GM23338 (cell line): ENCODE results near the gene SLC2A13. TPM values are rescaled to one million over a fixed set of nuclear protein-coding genes. Genes with fewer than 3 reads are reported as not detected.

Experiments used
- ATAC-seq: fragments of 200-7000 bp; cut with Tn5 transposase; 3 replicates; pipeline ENCODE4 v1.9.1; 2020
- DNase-seq: peaks from one replicate; pipeline ENCODE4 v3.0.0-alpha.2; 2015; ENCODE audit warnings: low spot score
- H2AFZ ChIP-seq: fragments of 200-600 bp; sonication (generic); 2 replicates; pipeline ENCODE4 v1.8.0; 2016; ENCODE audit warnings: antibody characterized with exemption, mild to moderate bottlenecking, moderate library complexity
- H3F3A ChIP-seq: fragments of 200-600 bp; sonication (generic); replicated peaks from 2 replicates; pipeline ENCODE4 v1.8.0; 2017; ENCODE audit warnings: antibody characterized with exemption, mixed run types, low read depth
- H3K27ac ChIP-seq: fragments of 200-600 bp; sonication (generic); 2 replicates; pipeline ENCODE4 v1.6.1; 2016; ENCODE audit warnings: low read depth
- H3K27me3 ChIP-seq: fragments of 200-600 bp; sonication (generic); 2 replicates; pipeline ENCODE4 v1.8.0; 2016; ENCODE audit warnings: mild to moderate bottlenecking, mixed run types, moderate library complexity; ENCODE audit not compliant: insufficient read depth
- H3K36me3 ChIP-seq: fragments of 200-600 bp; sonication (generic); 2 replicates; pipeline ENCODE4 v1.8.0; 2016; ENCODE audit warnings: mild to moderate bottlenecking; ENCODE audit not compliant: insufficient read depth
- H3K4me1 ChIP-seq: fragments of 200-600 bp; sonication (generic); 2 replicates; pipeline ENCODE4 v1.8.0; 2016; ENCODE audit warnings: mild to moderate bottlenecking, moderate library complexity; ENCODE audit not compliant: insufficient read depth
- H3K4me2 ChIP-seq: fragments of 200-600 bp; sonication (generic); 2 replicates; pipeline ENCODE4 v1.7.1; 2017; ENCODE audit warnings: mixed run types
- H3K4me3 ChIP-seq: fragments of 200-600 bp; sonication (generic); 2 replicates; pipeline ENCODE4 v1.6.1; 2016; ENCODE audit warnings: mixed run types
- H3K79me2 ChIP-seq: fragments of 200-600 bp; sonication (generic); replicated peaks from 2 replicates; pipeline ENCODE4 v1.8.0; 2017; ENCODE audit warnings: mild to moderate bottlenecking; ENCODE audit not compliant: insufficient read depth
- H3K9me2 ChIP-seq: fragments of 200-600 bp; sonication (generic); 2 replicates; pipeline ENCODE4 v1.8.0; 2017; ENCODE audit not compliant: insufficient read depth
- H4K20me1 ChIP-seq: fragments of 200-600 bp; sonication (generic); replicated peaks from 2 replicates; pipeline ENCODE4 v1.8.0; 2017; ENCODE audit warnings: mild to moderate bottlenecking; ENCODE audit not compliant: insufficient read depth
- H3K27ac Mint-ChIP-seq: 2 replicates; pipeline ENCODE4 v1.8.0; 2020; ENCODE audit warnings: inconsistent platforms, mild to moderate bottlenecking, moderate library complexity, mixed read lengths
- H3K27me3 Mint-ChIP-seq: 3 replicates; pipeline ENCODE4 v1.8.0; 2022; ENCODE audit warnings: low read depth, mild to moderate bottlenecking, moderate library complexity, mixed read lengths, inconsistent platforms; ENCODE audit not compliant: insufficient read depth, poor library complexity
- H3K36me3 Mint-ChIP-seq: 3 replicates; pipeline ENCODE4 v1.8.0; 2021; ENCODE audit warnings: low read depth, mild to moderate bottlenecking, inconsistent platforms, moderate library complexity, mixed read lengths
- H3K4me1 Mint-ChIP-seq: 3 replicates; pipeline ENCODE4 v1.8.0; 2020; ENCODE audit warnings: mild to moderate bottlenecking, inconsistent platforms, mixed read lengths
- H3K4me3 Mint-ChIP-seq: 3 replicates; pipeline ENCODE4 v1.8.0; 2021; ENCODE audit warnings: moderate library complexity, mild to moderate bottlenecking, inconsistent platforms, mixed read lengths
- H3K9me3 Mint-ChIP-seq: 3 replicates; pipeline ENCODE4 v1.8.0; 2020; ENCODE audit warnings: moderate library complexity, mild to moderate bottlenecking, inconsistent platforms, mixed read lengths
- CREB1 ChIP-seq: fragments of 250-450 bp; sonication (Bioruptor Pico); IDR thresholded peaks from 2 replicates; pipeline ENCODE4 v1.5.0; 2020; ENCODE audit warnings: low read depth, mild to moderate bottlenecking, moderate library complexity
- CTCF ChIP-seq, 2 experiments: fragments of 200-600 bp in 1 of 2; sonication (generic) in 1 of 2; conservative IDR thresholded peaks; 2 replicates each; pipeline versions ENCODE4 v1.5.1 to v1.6.1; 2016 to 2017; ENCODE audit warnings: antibody characterized with exemption in 2 of 2, low read depth in 2 of 2, mild to moderate bottlenecking in 2 of 2, moderate library complexity in 1 of 2
- ETS1 ChIP-seq: IDR thresholded peaks from 2 replicates; pipeline ENCODE4 v1.6.1; 2016; ENCODE audit warnings: antibody characterized with exemption
- EZH2 ChIP-seq: fragments of 200-600 bp; sonication (generic); IDR thresholded peaks from one replicate; pipeline ENCODE4 v1.8.0; 2017; ENCODE audit warnings: antibody characterized with exemption, mild to moderate bottlenecking, low read depth; ENCODE audit not compliant: unreplicated experiment
- EZH2phosphoT487 ChIP-seq: fragments of 200-600 bp; sonication (generic); IDR thresholded peaks from one replicate; pipeline ENCODE4 v1.8.1; 2018; ENCODE audit warnings: antibody characterized with exemption; ENCODE audit not compliant: unreplicated experiment
- JUNB ChIP-seq: IDR thresholded peaks from one replicate; pipeline ENCODE4 v1.6.1; 2016; ENCODE audit warnings: antibody characterized with exemption; ENCODE audit not compliant: unreplicated experiment
- NANOG ChIP-seq: IDR thresholded peaks from 2 replicates; pipeline ENCODE4 v1.6.1; 2016; ENCODE audit warnings: antibody characterized with exemption, borderline replicate concordance
- POLR2AphosphoS5 ChIP-seq: IDR thresholded peaks from 2 replicates; pipeline ENCODE4 v1.6.1; 2016; ENCODE audit warnings: antibody characterized with exemption, low read depth
- REST ChIP-seq: IDR thresholded peaks from one replicate; pipeline ENCODE4 v1.6.1; 2018; ENCODE audit warnings: antibody characterized with exemption; ENCODE audit not compliant: unreplicated experiment
- STAT1 ChIP-seq: IDR thresholded peaks from one replicate; pipeline ENCODE4 v1.6.1; 2016; ENCODE audit warnings: antibody characterized with exemption; ENCODE audit not compliant: unreplicated experiment
- ZNF331 ChIP-seq: fragments of 250-450 bp; sonication (Bioruptor Pico); IDR thresholded peaks from 2 replicates; pipeline ENCODE4 v1.5.0; 2020; ENCODE audit warnings: low read depth, mild to moderate bottlenecking, moderate library complexity
- polyA plus RNA-seq: library from polyadenylated mRNA; unstranded; fragments of >200 nt; fragmentation: Nextera tagmentation; extraction: Ambion mirVana; gene quantifications from 2 replicates; pipeline ENCODE4 v1.2.1, GENCODE V29; 2016
- total RNA-seq: library from RNA; depleted of rRNA; stranded (reverse); fragments of >200 nt; shearing (Covaris generic); gene quantifications from 2 replicates; pipeline ENCODE4 v1.2.3, GENCODE V29; 2014

Gene SLC2A13
- total and polyA plus RNA-seq, 2 experiments from 2014 or later = 6.8 to 22.7 TPM

- no peak for TF ChIP-seq CTCF (conservative IDR thresholded peaks at IDR 0.05; ENCODE audit: low read depth in 2 of 2)
- no peak for TF ChIP-seq ZNF331
- TF ChIP-seq NANOG = no peak
- no peak for TF ChIP-seq STAT1
- TF ChIP-seq REST = no peak
- TF ChIP-seq EZH2 = no peak
Observed at GRCh38 chr12:39872425-39872824, 233.5 kb downstream of the SLC2A13 start (continued).

GRCh38 chr12:39868328-39868725, 237.6 kb downstream of the SLC2A13 start:
- Histone ChIP-seq H3K4me1 (no peaks in the 10 kb centered on the region), H2AFZ (no peak overlapping the region), H3K4me3 (no peak overlapping the region), H3K27me3 (no peaks in the 10 kb centered on the region), H3K27ac (no peak overlapping the region), H3K4me2 (no peak overlapping the region), H3F3A (no peaks in the 10 kb centered on the region), H3K9me2 (0 out of 2 replicates have a peak, but pooled peaks cover 3% of the 10 kb centered on the region), H3K36me3 (no peaks in the 10 kb centered on the region), H3K79me2 (no peaks in the 10 kb centered on the region), H4K20me1 (no peaks in the 10 kb centered on the region)
- no peaks in the 10 kb centered on the region for H3K27me3 Mint-ChIP-seq
- no peak for DNase-seq
- no peak overlapping the region for H3K4me3 Mint-ChIP-seq
- H3K9me3 Mint-ChIP-seq = no peaks in the 10 kb centered on the region; the same call in 2 of the 3 replicates
- ATAC-seq = no peak
- H3K27ac Mint-ChIP-seq = no peak overlapping the region
- H3K36me3 Mint-ChIP-seq = peaks cover 4% of the 10 kb centered on the region; the same call in 1 of the 3 replicates
- H3K4me1 Mint-ChIP-seq = no peaks in the 10 kb centered on the region
- TF ChIP-seq POLR2AphosphoS5 = no peak
- TF ChIP-seq EZH2phosphoT487 = no peak
- no peak for TF ChIP-seq ETS1
- TF ChIP-seq CREB1 = no peak
- TF ChIP-seq CTCF (conservative IDR thresholded peaks at IDR 0.05; ENCODE audit: low read depth in 2 of 2) = no peak
- TF ChIP-seq JUNB = no peak
- TF ChIP-seq REST = no peak
- no peak for TF ChIP-seq NANOG
- TF ChIP-seq EZH2 = no peak
- no peak for TF ChIP-seq STAT1
